ENCODE measurements around the gene NEK6.
"Not testable (repeated sequence)": the region's sequence is repeated elsewhere in the genome, so short reads cannot be mapped to it uniquely, and the experiment has no call there.

The NEK6 gene

GRCh38 chr9:124228516-124228915, 29.2 kb upstream of the NEK6 start:
- DNase-seq (ENCODE audit: low read depth in 2 of 2), result no peak

- DNase-seq (ENCODE audit: low read depth in 2 of 2), result no peak
Measured at GRCh38 chr9:124231095-124231737, 26.5 kb upstream of the NEK6 start.

GRCh38 chr9:124238546-124239140, 19.1 kb upstream of the NEK6 start:
- DNase-seq (ENCODE audit: low read depth in 2 of 2), result no peak

GRCh38 chr9:124239249-124240073, 18.3 kb upstream of the NEK6 start:
- peak in 1 of 2 donors; percentile 33 for DNase-seq (ENCODE audit: low read depth in 2 of 2)

- DNase-seq (ENCODE audit: low read depth in 2 of 2), result no peak
Measured at GRCh38 chr9:124242331-124243194, 15.2 kb upstream of the NEK6 start.

- DNase-seq (ENCODE audit: low read depth in 2 of 2), result not testable (repeated sequence)
Measured at GRCh38 chr9:124247393-124247792, 10.4 kb upstream of the NEK6 start.

GRCh38 chr9:124248066-124248465, 9.7 kb upstream of the NEK6 start:
- DNase-seq (ENCODE audit: low read depth in 2 of 2), result no peak

- no peak for DNase-seq (ENCODE audit: low read depth in 2 of 2)
Measured at GRCh38 chr9:124248960-124249359, 8.8 kb upstream of the NEK6 start.

- DNase-seq (ENCODE audit: low read depth in 2 of 2), result no peak
Measured at GRCh38 chr9:124251204-124251603, 6.5 kb upstream of the NEK6 start.

- no peak for DNase-seq (ENCODE audit: low read depth in 2 of 2)
Measured at GRCh38 chr9:124251605-124252378, 6.0 kb upstream of the NEK6 start.

GRCh38 chr9:124252878-124253277, 4.9 kb upstream of the NEK6 start:
- not testable (repeated sequence) for DNase-seq (ENCODE audit: low read depth in 2 of 2)

GRCh38 chr9:124254261-124254682, 3.5 kb upstream of the NEK6 start:
- no peak for DNase-seq (ENCODE audit: low read depth in 2 of 2)

GRCh38 chr9:124255222-124255621, 2.5 kb upstream of the NEK6 start:
- DNase-seq (ENCODE audit: low read depth in 2 of 2), result no peak

GRCh38 chr9:124256517-124257069, 1.2 kb upstream of the NEK6 start:
- DNase-seq (ENCODE audit: low read depth in 2 of 2), result no peak

GRCh38 chr9:124257070-124257843, 492 bp upstream of the NEK6 start:
- DNase-seq (ENCODE audit: low read depth in 2 of 2), result no peak

- no peak for DNase-seq (ENCODE audit: low read depth in 2 of 2)
Measured at GRCh38 chr9:124258607-124259157, 933 bp downstream of the NEK6 start.

- no peak for DNase-seq (ENCODE audit: low read depth in 2 of 2)
Measured at GRCh38 chr9:124259158-124259808, 1.5 kb downstream of the NEK6 start.

- DNase-seq (ENCODE audit: low read depth in 2 of 2), result no peak
Measured at GRCh38 chr9:124260769-124261603, 3.2 kb downstream of the NEK6 start.
